ENCODE results near the gene ABLIM1. TPM values are rescaled to one million over a fixed set of nuclear protein-coding genes. Genes with fewer than 3 reads are reported as not detected.

Gene ABLIM1
- total and polyA plus RNA-seq, 2 experiments from 2014 or later: 21.9 to 45.1 TPM

- Histone ChIP-seq H3K36me3 (ENCODE audit: insufficient read depth) (no peaks in the 10 kb centered on the region), H3K4me3 (no peak overlapping the region), H3K9me2 (ENCODE audit: insufficient read depth) (no peaks in the 10 kb centered on the region), H2AFZ (no peak overlapping the region), H3K27ac (ENCODE audit: low read depth) (no peak overlapping the region), H3K27me3 (ENCODE audit: insufficient read depth) (no peaks in the 10 kb centered on the region), H4K20me1 (replicated peaks; ENCODE audit: insufficient read depth) (no peaks in the 10 kb centered on the region), H3K79me2 (replicated peaks; ENCODE audit: insufficient read depth) (no peaks in the 10 kb centered on the region), H3F3A (replicated peaks; ENCODE audit: low read depth) (no peaks in the 10 kb centered on the region), H3K4me1 (ENCODE audit: insufficient read depth) (no peaks in the 10 kb centered on the region), H3K4me2 (no peak overlapping the region)
- H3K9me3 Mint-ChIP-seq: peaks cover 15% of the 10 kb centered on the region
- ATAC-seq (no peak), DNase-seq (ENCODE audit: low spot score) (no peak)
- no peaks in the 10 kb centered on the region for H3K4me1 Mint-ChIP-seq
- no peak for TF ChIP-seq ZNF114 (CRISPR knock-in tag; IDR thresholded peaks at IDR 0.05)
- no peak for TF ChIP-seq ZNF331 (CRISPR knock-in tag; IDR thresholded peaks at IDR 0.05; ENCODE audit: low read depth)
- no peak for TF ChIP-seq NANOG (IDR thresholded peaks at IDR 0.05; ENCODE audit: borderline replicate concordance)
- TF ChIP-seq, protein P1, sequence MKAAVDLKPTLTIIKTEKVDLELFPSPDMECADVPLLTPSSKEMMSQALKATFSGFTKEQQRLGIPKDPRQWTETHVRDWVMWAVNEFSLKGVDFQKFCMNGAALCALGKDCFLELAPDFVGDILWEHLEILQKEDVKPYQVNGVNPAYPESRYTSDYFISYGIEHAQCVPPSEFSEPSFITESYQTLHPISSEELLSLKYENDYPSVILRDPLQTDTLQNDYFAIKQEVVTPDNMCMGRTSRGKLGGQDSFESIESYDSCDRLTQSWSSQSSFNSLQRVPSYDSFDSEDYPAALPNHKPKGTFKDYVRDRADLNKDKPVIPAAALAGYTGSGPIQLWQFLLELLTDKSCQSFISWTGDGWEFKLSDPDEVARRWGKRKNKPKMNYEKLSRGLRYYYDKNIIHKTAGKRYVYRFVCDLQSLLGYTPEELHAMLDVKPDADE (IDR thresholded peaks at IDR 0.05): no peak
- TF ChIP-seq, protein P2, sequence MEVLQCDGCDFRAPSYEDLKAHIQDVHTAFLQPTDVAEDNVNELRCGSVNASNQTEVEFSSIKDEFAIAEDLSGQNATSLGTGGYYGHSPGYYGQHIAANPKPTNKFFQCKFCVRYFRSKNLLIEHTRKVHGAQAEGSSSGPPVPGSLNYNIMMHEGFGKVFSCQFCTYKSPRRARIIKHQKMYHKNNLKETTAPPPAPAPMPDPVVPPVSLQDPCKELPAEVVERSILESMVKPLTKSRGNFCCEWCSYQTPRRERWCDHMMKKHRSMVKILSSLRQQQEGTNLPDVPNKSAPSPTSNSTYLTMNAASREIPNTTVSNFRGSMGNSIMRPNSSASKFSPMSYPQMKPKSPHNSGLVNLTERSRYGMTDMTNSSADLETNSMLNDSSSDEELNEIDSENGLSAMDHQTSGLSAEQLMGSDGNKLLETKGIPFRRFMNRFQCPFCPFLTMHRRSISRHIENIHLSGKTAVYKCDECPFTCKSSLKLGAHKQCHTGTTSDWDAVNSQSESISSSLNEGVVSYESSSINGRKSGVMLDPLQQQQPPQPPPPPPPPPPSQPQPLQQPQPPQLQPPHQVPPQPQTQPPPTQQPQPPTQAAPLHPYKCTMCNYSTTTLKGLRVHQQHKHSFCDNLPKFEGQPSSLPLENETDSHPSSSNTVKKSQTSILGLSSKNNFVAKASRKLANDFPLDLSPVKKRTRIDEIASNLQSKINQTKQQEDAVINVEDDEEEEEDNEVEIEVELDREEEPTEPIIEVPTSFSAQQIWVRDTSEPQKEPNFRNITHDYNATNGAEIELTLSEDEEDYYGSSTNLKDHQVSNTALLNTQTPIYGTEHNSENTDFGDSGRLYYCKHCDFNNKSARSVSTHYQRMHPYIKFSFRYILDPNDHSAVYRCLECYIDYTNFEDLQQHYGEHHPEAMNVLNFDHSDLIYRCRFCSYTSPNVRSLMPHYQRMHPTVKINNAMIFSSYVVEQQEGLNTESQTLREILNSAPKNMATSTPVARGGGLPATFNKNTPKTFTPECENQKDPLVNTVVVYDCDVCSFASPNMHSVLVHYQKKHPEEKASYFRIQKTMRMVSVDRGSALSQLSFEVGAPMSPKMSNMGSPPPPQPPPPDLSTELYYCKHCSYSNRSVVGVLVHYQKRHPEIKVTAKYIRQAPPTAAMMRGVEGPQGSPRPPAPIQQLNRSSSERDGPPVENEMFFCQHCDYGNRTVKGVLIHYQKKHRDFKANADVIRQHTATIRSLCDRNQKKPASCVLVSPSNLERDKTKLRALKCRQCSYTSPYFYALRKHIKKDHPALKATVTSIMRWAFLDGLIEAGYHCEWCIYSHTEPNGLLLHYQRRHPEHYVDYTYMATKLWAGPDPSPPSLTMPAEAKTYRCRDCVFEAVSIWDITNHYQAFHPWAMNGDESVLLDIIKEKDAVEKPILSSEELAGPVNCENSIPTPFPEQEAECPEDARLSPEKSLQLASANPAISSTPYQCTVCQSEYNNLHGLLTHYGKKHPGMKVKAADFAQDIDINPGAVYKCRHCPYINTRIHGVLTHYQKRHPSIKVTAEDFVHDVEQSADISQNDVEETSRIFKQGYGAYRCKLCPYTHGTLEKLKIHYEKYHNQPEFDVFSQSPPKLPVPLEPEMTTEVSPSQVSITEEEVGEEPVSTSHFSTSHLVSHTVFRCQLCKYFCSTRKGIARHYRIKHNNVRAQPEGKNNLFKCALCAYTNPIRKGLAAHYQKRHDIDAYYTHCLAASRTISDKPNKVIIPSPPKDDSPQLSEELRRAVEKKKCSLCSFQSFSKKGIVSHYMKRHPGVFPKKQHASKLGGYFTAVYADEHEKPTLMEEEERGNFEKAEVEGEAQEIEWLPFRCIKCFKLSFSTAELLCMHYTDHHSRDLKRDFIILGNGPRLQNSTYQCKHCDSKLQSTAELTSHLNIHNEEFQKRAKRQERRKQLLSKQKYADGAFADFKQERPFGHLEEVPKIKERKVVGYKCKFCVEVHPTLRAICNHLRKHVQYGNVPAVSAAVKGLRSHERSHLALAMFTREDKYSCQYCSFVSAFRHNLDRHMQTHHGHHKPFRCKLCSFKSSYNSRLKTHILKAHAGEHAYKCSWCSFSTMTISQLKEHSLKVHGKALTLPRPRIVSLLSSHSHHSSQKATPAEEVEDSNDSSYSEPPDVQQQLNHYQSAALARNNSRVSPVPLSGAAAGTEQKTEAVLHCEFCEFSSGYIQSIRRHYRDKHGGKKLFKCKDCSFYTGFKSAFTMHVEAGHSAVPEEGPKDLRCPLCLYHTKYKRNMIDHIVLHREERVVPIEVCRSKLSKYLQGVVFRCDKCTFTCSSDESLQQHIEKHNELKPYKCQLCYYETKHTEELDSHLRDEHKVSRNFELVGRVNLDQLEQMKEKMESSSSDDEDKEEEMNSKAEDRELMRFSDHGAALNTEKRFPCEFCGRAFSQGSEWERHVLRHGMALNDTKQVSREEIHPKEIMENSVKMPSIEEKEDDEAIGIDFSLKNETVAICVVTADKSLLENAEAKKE (CRISPR knock-in tag; IDR thresholded peaks at IDR 0.05): no peak
- TF ChIP-seq, protein P3, sequence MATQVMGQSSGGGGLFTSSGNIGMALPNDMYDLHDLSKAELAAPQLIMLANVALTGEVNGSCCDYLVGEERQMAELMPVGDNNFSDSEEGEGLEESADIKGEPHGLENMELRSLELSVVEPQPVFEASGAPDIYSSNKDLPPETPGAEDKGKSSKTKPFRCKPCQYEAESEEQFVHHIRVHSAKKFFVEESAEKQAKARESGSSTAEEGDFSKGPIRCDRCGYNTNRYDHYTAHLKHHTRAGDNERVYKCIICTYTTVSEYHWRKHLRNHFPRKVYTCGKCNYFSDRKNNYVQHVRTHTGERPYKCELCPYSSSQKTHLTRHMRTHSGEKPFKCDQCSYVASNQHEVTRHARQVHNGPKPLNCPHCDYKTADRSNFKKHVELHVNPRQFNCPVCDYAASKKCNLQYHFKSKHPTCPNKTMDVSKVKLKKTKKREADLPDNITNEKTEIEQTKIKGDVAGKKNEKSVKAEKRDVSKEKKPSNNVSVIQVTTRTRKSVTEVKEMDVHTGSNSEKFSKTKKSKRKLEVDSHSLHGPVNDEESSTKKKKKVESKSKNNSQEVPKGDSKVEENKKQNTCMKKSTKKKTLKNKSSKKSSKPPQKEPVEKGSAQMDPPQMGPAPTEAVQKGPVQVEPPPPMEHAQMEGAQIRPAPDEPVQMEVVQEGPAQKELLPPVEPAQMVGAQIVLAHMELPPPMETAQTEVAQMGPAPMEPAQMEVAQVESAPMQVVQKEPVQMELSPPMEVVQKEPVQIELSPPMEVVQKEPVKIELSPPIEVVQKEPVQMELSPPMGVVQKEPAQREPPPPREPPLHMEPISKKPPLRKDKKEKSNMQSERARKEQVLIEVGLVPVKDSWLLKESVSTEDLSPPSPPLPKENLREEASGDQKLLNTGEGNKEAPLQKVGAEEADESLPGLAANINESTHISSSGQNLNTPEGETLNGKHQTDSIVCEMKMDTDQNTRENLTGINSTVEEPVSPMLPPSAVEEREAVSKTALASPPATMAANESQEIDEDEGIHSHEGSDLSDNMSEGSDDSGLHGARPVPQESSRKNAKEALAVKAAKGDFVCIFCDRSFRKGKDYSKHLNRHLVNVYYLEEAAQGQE (IDR thresholded peaks at IDR 0.05; ENCODE audit: unreplicated experiment): no peak
- TF ChIP-seq EZH2 (IDR thresholded peaks at IDR 0.05; ENCODE audit: low read depth, unreplicated experiment): no peak
- no peak for TF ChIP-seq STAT1 (IDR thresholded peaks at IDR 0.05; ENCODE audit: unreplicated experiment)
- TF ChIP-seq POLR2AphosphoS5 (IDR thresholded peaks at IDR 0.05; ENCODE audit: low read depth): no peak
- no peak for TF ChIP-seq EZH2phosphoT487 (IDR thresholded peaks at IDR 0.05; ENCODE audit: unreplicated experiment)
- TF ChIP-seq CREB1 (CRISPR knock-in tag; IDR thresholded peaks at IDR 0.05; ENCODE audit: low read depth): no peak
- TF ChIP-seq, protein P4, sequence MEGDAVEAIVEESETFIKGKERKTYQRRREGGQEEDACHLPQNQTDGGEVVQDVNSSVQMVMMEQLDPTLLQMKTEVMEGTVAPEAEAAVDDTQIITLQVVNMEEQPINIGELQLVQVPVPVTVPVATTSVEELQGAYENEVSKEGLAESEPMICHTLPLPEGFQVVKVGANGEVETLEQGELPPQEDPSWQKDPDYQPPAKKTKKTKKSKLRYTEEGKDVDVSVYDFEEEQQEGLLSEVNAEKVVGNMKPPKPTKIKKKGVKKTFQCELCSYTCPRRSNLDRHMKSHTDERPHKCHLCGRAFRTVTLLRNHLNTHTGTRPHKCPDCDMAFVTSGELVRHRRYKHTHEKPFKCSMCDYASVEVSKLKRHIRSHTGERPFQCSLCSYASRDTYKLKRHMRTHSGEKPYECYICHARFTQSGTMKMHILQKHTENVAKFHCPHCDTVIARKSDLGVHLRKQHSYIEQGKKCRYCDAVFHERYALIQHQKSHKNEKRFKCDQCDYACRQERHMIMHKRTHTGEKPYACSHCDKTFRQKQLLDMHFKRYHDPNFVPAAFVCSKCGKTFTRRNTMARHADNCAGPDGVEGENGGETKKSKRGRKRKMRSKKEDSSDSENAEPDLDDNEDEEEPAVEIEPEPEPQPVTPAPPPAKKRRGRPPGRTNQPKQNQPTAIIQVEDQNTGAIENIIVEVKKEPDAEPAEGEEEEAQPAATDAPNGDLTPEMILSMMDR (conservative IDR thresholded peaks at IDR 0.05; ENCODE audit: low read depth in 2 of 2): no peak
- no peak for TF ChIP-seq JUNB (IDR thresholded peaks at IDR 0.05; ENCODE audit: unreplicated experiment)
- no peak overlapping the region for H3K27ac Mint-ChIP-seq
- no peak overlapping the region for H3K4me3 Mint-ChIP-seq
- H3K36me3 Mint-ChIP-seq (ENCODE audit: low read depth): peaks cover 6% of the 10 kb centered on the region
- H3K27me3 Mint-ChIP-seq (ENCODE audit: insufficient read depth, low read depth, poor library complexity): no peaks in the 10 kb centered on the region
These were observed 104.6 kb downstream of the ABLIM1 start for GRCh38 chr10:114553436-114553835.
